Erythroblast (primary cell): ENCODE results near the gene SPATS2.

Experiments
- GATA1 ChIP-seq: IDR thresholded peaks from 2 replicates; pipeline ENCODE4 v1.6.1; 2011; ENCODE audit warnings: low read depth, mild to moderate bottlenecking, control low read depth, low read length, moderate library complexity
- POLR2A ChIP-seq: IDR thresholded peaks from 2 replicates; pipeline ENCODE4 v1.6.1; 2011; ENCODE audit warnings: mild to moderate bottlenecking, low read length

DNA sequence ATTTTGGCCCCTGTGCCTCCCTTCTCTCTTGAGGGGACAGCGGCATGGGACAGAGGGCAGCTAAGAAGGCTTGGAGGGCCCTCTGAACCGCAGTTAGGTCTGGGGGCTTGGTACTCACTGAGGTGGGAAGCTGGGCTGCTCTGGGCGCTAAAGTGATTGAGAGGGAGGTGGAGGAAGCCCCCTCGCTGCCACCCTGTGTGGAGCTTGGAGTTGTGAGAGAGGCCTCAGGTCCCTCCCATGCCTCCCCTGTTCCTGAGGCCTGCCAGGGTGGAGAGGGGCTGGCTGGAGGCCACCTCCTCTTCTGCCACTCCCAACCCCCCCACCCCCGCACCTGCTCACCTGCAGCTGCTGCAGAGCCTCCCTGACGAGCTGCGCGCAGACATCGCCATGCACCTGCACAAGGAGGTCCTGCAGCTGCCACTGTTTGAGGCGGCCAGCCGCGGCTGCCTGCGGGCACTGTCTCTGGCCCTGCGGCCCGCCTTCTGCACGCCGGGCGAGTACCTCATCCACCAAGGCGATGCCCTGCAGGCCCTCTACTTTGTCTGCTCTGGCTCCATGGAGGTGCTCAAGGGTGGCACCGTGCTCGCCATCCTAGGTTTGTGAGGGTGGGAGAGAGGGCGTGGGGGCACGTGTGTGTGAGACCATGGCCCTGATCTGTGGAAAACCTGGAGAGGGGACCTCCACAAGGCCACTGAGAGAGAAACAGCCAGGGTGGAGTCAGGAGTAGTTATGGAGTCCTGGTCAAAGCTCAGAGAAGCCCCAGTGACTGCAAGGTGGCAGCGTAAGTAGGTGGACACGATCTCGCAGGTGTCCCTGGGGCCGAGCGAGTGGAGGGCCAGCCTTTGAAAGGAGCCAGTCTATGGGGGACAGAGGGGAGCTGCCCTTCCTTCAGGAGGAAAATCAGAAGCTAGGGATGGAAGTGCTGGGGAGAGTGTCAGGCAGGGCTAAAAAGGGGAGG, 182.8 kb downstream of the SPATS2 start:
- no peak for TF ChIP-seq GATA1
- TF ChIP-seq POLR2A = no peak
